HEK293 (cell line): ENCODE data around the gene TMEM141.
"Not testable (repeated sequence)": the region's sequence is repeated elsewhere in the genome, so short reads cannot be mapped to it uniquely, and the experiment has no call there.

Source experiments
- CTCF ChIA-PET: fragments of 350-600 bp; formaldehyde crosslinking; extraction: SDS; loops from one replicate; lab custom pipeline; 2021; ENCODE audit warnings: antibody characterized with exemption; lab: Yijun Ruan, JAX
- POLR2A ChIA-PET: fragments of 300-600 bp; formaldehyde crosslinking; extraction: SDS; loops from one replicate; lab custom pipeline; 2020; ENCODE audit warnings: antibody characterized with exemption, inconsistent platforms; lab: Yijun Ruan, JAX
- H3K27ac ChIP-seq: fragments of 200-500 bp; sonication (Bioruptor generic); 2 replicates; pipeline ENCODE4 v1.5.1; 2014; ENCODE audit warnings: low read depth, low read length, control low read depth, inconsistent platforms; ENCODE audit errors: extremely low read depth
- H3K36me3 ChIP-seq, 2 experiments: fragments of 200-500 bp in 1 of 2; sonication (Bioruptor generic) in 1 of 2; 1 replicate in 1 of 2; 2 replicates in 1 of 2; pipeline ENCODE4 v1.5.1; 2014 to 2017; ENCODE audit warnings: inconsistent platforms in 2 of 2, low read length in 2 of 2; ENCODE audit not compliant: control insufficient read depth in 2 of 2, insufficient read depth in 1 of 2
- H3K4me1 ChIP-seq: fragments of 200-500 bp; sonication (Bioruptor generic); 2 replicates; pipeline ENCODE4 v1.5.1; 2014; ENCODE audit warnings: mild to moderate bottlenecking, low read length, inconsistent platforms; ENCODE audit not compliant: control insufficient read depth, insufficient read depth
- H3K4me3 ChIP-seq: 2 replicates; pipeline ENCODE4 v1.5.1; 2011; ENCODE audit warnings: low read depth, mild to moderate bottlenecking, control low read depth, low read length, moderate library complexity
- H3K9me3 ChIP-seq: fragments of 200-500 bp; sonication (Bioruptor generic); 2 replicates; pipeline ENCODE4 v1.5.1; 2014; ENCODE audit warnings: low read depth, low read length, inconsistent platforms; ENCODE audit not compliant: control insufficient read depth, insufficient read depth
- BCL11A ChIP-seq: fragments of 450-650 bp; formaldehyde crosslinking; IDR thresholded peaks from 2 replicates; pipeline ENCODE4 v1.5.1; 2016; ENCODE audit warnings: low read depth, missing biosample characterization, missing genetic modification characterization
- FEZF1 ChIP-seq: fragments of 450-650 bp; formaldehyde crosslinking; IDR thresholded peaks from 2 replicates; pipeline ENCODE4 v1.5.1; 2016; ENCODE audit warnings: missing biosample characterization, missing genetic modification characterization
- GLIS2 ChIP-seq: fragments of 450-650 bp; formaldehyde crosslinking; IDR thresholded peaks from 2 replicates; pipeline ENCODE4 v1.5.1; 2016; ENCODE audit warnings: missing biosample characterization, missing genetic modification characterization
- HIC1 ChIP-seq: fragments of 450-650 bp; formaldehyde crosslinking; IDR thresholded peaks from 2 replicates; pipeline ENCODE4 v1.5.1; 2016; ENCODE audit warnings: missing biosample characterization, missing genetic modification characterization
- KLF16 ChIP-seq: fragments of 450-650 bp; formaldehyde crosslinking; IDR thresholded peaks from 2 replicates; pipeline ENCODE4 v1.5.1; 2017; ENCODE audit warnings: missing biosample characterization, missing genetic modification characterization
- SP2 ChIP-seq: fragments of 450-650 bp; formaldehyde crosslinking; IDR thresholded peaks from 2 replicates; pipeline ENCODE4 v1.5.1; 2016; ENCODE audit warnings: missing biosample characterization, missing genetic modification characterization
- ZBTB21 ChIP-seq: fragments of 450-650 bp; formaldehyde crosslinking; IDR thresholded peaks from 2 replicates; pipeline ENCODE4 v1.5.1; 2017; ENCODE audit warnings: missing biosample characterization, missing genetic modification characterization
- ZBTB48 ChIP-seq: fragments of 450-650 bp; formaldehyde crosslinking; IDR thresholded peaks from 2 replicates; pipeline ENCODE4 v1.5.1; 2016; ENCODE audit warnings: missing biosample characterization, missing genetic modification characterization
- ZNF10 ChIP-seq: fragments of 450-650 bp; formaldehyde crosslinking; IDR thresholded peaks from 2 replicates; pipeline ENCODE4 v1.5.1; 2017; ENCODE audit warnings: missing biosample characterization, missing genetic modification characterization
- ZNF184 ChIP-seq: fragments of 450-650 bp; IDR thresholded peaks from 2 replicates; pipeline ENCODE4 v1.5.1; 2018; ENCODE audit warnings: missing biosample characterization, mild to moderate bottlenecking, missing genetic modification characterization
- ZNF24 ChIP-seq: fragments of 450-650 bp; formaldehyde crosslinking; IDR thresholded peaks from 2 replicates; pipeline ENCODE4 v1.5.1; 2016; ENCODE audit warnings: missing biosample characterization, missing genetic modification characterization
- ZNF571 ChIP-seq: fragments of 450-650 bp; formaldehyde crosslinking; IDR thresholded peaks from 2 replicates; pipeline ENCODE4 v1.5.0; 2017; ENCODE audit warnings: missing biosample characterization, missing genetic modification characterization
- ZNF664 ChIP-seq: fragments of 450-650 bp; formaldehyde crosslinking; IDR thresholded peaks from 2 replicates; pipeline ENCODE4 v1.5.1; 2016; ENCODE audit warnings: missing biosample characterization, missing genetic modification characterization

TMEM141 gene

GRCh38 chr9:136802321-136802720 is 11.2 kb downstream of the TMEM141 start (continued):
- TF ChIP-seq HIC1 (tag by site-specific recombination) (no peak), KLF16 (no peak)
- TF ChIP-seq, all 188 proteins: peak for 0

- H3K9me3 ChIP-seq, H3K4me1 ChIP-seq, H3K27ac ChIP-seq, H3K4me3 ChIP-seq: not testable (repeated sequence)
- POLR2A ChIA-PET = interaction anchor here (0.6 to 0.7 kb wide), 3 partner anchors 24 to 87 kb away, joined by 3 read pairs; no protein-coding TSS in a partner anchor
- H3K36me3 ChIP-seq = peaks cover 0 to 12% of the 10 kb centered on the region in 2 experiments; a peak in 1 of 3 replicates
- CTCF ChIA-PET = interaction anchor here (1.6 to 3.0 kb wide), 2 partner anchors 10 to 41 kb away, joined by 5 to 18 read pairs; no protein-coding TSS in a partner anchor
Observed at GRCh38 chr9:136803009-136803550, 11.9 kb downstream of the TMEM141 start.

- CTCF ChIA-PET = interaction anchor here (1.5 kb wide), 1 partner anchor 12 kb away, joined by 5 read pairs; no protein-coding TSS in a partner anchor
- Histone ChIP-seq H3K4me3 (no peak overlapping the region), H3K27ac (no peak overlapping the region), H3K4me1 (peaks cover 9% of the 10 kb centered on the region), H3K36me3 (peaks cover 0 to 12% of the 10 kb centered on the region in 2 experiments; a peak in 1 of 3 replicates), H3K9me3 (no peaks in the 10 kb centered on the region)
- POLR2A ChIA-PET = interaction anchor here (0.6 kb wide), 1 partner anchor 72 kb away, joined by 3 read pairs; no protein-coding TSS in a partner anchor
- no peak for TF ChIP-seq FEZF1 (tag by site-specific recombination)
- no peak for TF ChIP-seq ZNF664 (tag by site-specific recombination)
- TF ChIP-seq ZNF10 (tag by site-specific recombination) = 0 out of 2 replicates have a peak, but pooled peaks have one; percentile 32
- 0 out of 2 replicates have a peak, but pooled peaks have one; percentile 9 for TF ChIP-seq BCL11A (tag by site-specific recombination)
- peak; percentile 16; the same call in 1 of the 2 replicates for TF ChIP-seq SP2 (tag by site-specific recombination)
- TF ChIP-seq ZNF24 (tag by site-specific recombination) = no peak
- TF ChIP-seq GLIS2 = peak; percentile 22; the same call in 1 of the 2 replicates
- TF ChIP-seq HIC1 (tag by site-specific recombination) = peak; percentile 42
- no peak for TF ChIP-seq ZBTB21 (tag by site-specific recombination)
- TF ChIP-seq ZNF571 = no peak
- TF ChIP-seq ZNF184 (tag by site-specific recombination) = peak; percentile 99
- 0 out of 2 replicates have a peak, but pooled peaks have one; percentile 19 for TF ChIP-seq ZBTB48 (tag by site-specific recombination)
Observed at GRCh38 chr9:136803551-136804508, 12.7 kb downstream of the TMEM141 start.
